Limb (tissue), 2 donors: Measurements from ENCODE around the gene SAMD7.

Source experiments
- DNase-seq, 2 donors: peaks; one replicate each; pipeline ENCODE4 v3.0.0-alpha.2; 2016; ENCODE audit errors: extremely low spot score in 2 of 2

SAMD7 gene

DNA sequence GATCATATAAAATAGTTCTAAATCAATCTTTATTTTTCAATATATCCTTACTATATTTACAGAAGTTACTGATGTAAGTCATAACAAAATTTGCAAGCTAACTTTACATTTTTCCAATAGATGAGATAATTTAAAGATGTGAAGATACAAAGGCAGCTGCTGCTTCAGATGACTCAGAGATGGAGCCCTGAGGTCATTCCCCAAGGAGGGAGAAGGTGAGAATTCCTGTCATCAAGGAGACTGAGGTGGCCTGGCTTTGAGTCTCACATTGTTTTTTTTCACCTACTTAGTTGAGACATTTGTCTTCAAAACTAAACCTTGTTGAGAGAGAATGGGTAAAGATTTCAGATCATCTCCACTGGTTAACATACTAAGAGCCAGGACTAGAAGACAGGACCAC is 3.9 kb upstream of the SAMD7 start:
- no peak for DNase-seq

DNA sequence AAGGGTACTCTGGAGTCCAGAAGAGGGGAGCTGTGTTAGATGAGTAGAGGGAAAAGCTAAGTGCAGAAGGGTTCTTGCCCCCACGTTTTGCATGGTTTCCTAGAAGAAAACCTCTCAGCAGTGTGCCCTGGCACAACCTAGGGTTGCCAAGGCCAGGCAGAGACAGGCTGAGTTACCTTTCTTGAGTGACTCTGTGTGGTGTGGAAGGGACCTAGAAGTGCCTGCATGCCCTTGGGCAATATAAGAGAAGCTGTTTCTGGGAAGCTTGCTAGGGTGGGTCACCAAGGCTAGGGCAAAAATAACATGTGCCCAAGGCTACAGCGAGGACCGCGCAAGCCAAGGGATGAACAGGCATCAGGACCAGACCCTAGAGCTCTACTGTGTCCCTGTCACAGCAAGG is 3.4 kb upstream of the SAMD7 start:
- DNase-seq, result no peak

DNA sequence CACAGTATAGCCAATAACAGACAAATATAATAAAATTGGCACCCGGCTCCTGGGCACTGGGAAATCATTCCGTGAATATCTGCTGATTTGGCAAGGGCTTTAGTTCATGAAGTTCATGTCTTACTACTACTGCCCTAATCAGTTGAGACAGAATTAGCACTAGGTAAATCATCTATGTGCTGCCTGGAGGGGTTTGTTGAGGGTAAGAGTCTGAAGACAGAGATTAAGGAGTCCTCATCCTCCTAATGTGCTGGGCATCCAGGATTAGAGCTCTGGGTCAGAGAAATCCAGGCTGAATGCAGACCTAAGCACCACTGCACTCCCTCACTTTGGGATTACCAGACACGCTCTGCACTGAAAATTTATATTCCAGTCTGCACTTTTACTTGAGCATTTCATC is 2.0 kb downstream of the SAMD7 start:
- no peak for DNase-seq

DNA sequence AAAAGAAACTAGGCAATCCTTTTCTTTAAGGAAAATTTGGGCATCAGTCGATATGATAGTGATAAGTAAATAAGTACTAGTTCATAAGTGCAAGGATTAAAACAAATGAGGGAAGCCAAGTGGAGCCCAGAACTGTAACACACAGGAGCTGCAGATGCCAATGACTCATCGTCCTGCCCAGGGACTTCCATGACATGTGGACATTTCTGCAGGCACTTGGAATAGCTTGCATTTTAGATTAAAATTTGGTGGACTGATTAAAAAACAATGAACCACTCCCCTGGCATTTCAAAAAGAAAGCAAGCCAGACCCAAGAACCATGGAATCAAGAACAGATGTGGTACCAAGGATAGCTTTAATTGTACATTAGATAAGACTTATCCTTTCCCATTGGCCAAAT is 2.9 kb downstream of the SAMD7 start:
- DNase-seq, result no peak

DNA sequence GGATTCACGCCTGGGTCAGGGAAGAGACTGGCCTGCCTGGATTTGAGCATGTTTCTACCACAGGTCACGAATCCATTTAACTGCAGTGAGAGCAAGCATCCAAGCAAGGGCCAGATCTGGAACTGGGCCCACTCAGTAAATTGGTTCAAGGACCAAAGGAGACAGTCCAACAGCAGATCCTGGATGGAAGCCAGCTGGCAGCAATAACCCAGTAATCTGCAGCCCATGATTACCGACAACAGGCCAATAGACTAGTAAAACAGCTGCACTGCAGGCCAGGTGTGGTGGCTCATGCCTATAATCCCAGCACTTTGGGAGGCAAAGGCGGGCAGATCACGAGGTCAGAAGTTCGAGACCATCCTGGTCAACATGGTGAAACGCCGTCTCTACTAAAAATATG is 11.8 kb downstream of the SAMD7 start:
- peak; percentile 4 to 37 for DNase-seq

DNA sequence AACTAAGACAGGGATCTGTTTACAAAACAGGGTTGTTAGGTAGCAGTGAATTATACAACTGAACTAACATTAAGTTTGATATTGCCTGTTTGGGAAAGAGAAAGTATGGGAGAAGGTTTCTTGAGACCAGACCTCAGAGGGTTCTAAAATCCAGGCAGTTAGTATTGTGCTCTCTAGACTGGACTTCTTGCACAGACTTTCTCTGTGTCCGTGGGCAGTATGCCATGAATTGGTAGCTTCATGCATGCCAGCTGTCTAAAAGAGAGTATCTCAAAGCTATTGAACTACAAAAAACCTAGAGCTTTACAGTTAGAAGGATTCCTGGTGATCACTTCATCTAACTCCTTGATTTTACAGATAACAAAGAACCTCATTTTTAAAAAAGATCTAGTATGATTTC is 12.5 kb downstream of the SAMD7 start:
- no peak for DNase-seq

DNA sequence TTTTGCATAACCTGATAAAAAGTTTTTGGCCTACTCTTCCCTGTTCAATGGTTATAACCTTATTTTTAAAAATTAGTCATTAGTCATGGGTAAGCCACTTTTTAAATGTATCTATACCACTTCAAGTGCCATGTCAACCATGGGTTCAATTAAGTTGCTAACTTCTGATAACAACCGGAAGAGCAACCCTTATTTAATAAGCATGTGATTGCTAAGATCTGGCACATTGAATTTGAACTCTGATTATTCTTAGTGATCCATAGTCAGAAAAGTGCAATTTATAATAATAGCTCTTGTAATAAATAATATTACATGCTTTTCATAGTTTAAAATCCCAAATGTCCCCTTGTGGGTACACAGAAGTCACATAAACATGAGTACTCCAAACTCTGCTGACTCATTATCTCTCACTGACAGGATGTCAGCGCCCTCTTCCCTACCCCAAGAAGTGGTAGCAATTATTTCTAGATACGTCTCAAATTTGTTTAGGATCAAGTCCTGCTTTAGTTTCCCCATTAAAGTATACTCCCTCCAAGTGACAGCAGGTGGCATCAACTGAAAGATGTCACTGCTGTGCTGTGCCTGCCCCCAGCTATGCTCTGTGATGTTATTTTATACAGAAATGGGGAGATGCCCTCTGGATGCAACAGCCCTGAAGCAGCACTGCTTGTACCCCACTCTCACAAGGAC is 18.6 kb downstream of the SAMD7 start:
- DNase-seq, result no peak

DNA sequence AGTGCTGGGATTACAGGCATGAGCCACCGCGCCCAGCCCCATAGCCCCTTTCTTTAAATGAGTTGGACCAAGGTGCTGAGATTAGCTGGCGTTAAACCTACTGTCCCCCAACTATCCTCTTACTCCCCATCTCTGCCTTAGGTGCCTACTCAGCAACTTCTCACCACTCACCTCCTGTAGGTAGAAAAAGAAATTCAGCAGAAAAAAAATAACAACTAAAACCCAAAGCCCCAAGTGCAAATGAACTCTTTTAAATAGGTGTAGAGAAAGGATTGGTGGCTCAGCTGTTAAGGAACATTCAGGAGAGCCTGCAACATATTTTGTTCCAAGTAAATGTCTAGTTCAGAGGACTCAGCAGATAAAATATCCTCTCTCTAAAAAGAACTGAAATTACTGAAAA is 19.5 kb downstream of the SAMD7 start:
- DNase-seq, result no peak

DNA sequence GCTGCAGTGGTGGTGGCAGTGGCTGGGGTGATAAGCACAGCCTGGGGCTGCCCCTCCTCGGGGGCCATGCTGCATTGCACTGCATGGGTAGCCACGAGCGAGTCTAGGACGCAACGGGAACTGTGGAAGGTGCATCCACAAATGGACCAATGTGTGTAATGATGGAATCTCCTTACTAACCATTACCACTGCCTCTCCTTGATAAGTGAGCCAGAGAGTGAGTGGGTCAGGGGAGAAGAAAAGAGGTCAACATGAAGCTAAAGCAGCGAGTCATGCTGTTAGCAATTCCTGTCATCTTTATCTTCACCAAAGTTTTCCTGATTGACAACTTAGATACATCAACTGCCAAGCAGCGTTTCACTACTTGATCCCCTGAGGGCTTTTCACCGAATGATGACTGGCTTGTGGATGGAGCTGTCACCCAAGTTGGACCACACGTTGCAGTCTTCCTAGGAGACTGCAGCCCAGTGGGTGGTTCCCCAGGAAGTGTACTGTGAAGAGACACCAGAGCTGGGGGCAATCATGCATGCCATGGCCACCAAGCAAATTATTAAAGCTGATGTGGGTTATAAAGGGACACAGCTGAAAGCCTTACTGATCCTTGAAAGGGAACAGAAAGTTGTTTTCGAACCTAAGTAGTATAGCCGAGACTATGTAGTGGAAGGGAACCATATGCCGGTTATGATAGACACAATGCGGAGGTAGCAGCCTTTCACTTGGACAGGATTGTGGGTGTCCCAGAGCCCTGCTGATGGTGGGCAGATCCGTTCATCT is 20.6 kb downstream of the SAMD7 start:
- DNase-seq, result no peak

DNA sequence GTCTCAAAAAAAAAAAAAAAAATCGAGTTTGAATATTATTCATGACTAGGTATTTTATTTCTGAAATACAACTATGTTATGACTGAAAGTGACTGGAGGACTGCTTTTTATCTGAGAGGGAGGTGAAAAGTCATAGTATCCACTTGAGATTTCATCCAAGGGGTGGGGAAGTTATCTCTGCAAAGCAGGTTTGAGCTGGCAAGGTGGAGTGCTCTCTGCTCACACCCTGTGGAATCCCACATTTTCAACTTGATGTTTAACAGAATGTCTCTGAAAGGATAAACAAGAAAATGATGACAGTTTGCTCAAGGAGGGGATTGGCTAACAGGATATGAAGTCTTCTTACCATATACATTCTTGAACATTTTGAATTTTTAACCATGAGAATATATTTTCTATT is 27.9 kb downstream of the SAMD7 start:
- DNase-seq, result no peak

DNA sequence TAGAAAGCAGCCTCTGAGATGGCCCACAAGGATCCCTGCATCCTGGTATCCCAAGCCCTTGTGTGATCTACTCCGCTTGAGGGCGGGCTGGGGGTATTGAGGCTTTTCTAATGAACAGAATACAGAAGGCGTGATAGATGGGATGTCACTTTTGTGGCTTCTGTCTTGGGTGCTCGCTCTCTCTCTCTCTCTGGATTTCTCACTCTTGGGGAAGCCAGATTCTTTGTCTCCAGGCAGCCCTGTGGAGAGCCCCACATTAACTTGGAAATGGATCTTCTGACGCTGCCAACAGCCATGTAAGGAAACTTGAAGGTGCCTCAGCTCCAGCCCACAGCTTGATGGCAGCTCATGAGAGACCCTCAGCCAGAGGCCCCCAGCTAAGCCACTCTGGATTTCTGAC is 28.4 kb downstream of the SAMD7 start:
- no peak for DNase-seq

DNA sequence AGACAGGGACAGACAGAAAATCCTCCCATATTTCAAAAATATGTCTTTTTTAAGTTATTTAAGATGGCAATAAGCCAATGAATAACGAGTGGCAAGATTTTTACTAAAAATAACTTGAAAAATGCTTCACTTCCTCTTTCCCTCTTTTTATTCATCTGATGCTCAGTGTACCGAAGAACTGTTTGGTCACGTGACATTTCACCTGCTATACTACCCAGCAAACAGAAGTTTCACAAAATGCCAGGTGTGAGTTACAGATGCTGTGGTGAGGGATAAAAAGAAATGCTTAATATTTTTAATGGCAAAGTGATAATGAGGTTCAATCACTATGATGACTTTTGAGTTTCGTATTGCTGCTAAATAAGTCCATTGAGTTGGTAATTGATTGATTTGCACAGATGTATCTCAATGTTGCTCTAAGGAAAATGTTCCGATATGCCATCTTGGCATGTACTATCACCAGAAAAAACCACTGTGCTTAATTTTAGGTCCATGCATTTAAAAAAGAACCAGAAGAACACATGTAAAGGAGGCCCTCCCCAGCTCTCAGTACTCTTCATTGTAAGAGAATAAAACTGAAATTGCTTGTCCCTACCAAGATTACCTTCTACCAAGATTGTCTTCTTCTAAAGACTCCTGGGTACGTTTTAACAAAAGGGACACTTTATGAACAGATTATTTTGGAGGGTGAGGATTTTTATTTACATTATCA is 29.3 kb downstream of the SAMD7 start:
- DNase-seq, result no peak

DNA sequence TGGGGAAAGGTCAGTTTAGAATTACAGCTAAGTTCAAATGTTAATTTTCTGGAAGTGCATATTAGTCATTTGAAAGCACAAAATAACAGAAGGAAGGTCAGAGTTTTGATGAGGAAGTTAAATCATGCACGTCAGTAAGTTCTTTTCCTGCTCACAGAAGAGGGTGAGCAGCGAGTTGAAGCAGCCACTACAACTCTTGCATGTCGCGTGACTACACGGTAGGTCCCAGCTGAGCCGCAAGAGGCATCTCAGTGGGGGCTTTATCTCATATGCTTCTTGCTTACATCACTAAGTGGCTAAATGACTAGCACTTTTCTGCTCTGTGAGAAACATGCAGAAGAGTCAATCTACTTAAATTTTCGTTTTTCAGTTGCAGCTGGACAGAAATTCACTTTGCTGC is 33.9 kb downstream of the SAMD7 start:
- no peak for DNase-seq

DNA sequence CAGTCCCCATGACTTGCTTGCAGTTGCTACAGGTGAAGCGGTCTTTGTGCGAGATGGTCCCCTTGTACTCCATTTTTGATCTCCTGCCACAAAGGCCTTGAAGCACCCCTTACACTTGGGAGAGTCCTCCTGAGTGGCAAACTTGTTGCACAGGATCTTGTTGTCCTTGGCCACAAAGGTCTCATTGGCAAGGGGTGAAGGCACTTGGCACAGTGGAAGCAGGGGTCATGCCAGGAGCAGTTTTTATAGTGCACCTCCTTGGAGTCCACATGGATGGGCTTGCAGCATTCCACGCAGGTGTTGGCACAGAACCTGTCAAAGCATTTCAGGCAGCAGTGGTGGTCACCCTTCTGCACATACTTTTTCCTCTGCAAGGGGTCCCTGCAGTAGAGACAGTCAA is 35.0 kb downstream of the SAMD7 start:
- no peak for DNase-seq

DNA sequence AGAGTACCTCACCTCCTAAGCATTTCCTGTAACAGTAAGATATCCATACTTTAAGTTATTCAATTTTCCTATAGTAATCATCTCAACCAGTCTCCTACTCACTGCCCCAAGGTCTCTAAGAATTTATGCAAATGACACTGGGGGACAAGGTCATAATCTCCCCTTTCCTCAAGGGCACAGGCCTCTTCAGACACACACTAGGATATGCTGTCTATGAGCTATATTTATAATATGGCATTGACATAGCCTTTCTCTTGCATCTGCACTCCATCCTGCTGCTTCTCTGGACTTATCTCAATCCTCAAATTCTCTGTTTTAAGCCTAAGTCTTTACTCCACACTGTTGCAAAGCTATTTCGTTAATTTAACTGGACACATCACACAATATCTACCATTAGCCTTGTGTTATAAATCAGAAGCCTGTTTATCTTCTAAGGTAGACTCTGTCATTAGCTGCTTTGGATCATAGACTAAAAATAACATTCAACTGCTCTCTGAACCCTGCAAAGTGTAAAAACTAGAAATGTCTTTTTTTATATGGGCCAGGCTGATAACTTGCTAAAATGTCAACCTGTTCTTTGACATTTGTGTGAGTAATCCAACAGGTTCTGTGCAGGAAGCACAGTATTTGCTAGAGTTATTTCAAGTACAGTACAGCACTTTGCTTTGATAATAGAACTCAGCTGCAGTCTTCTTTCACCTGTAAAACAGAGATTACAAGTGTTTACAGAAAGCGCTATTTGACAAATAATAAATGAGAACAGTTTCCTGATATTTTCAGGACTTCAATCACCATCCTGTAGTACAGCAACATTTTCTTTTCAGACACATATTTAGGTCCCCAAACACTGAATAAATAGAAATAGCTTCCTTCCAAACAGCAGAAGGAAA is 37.4 kb downstream of the SAMD7 start:
- no peak for DNase-seq

DNA sequence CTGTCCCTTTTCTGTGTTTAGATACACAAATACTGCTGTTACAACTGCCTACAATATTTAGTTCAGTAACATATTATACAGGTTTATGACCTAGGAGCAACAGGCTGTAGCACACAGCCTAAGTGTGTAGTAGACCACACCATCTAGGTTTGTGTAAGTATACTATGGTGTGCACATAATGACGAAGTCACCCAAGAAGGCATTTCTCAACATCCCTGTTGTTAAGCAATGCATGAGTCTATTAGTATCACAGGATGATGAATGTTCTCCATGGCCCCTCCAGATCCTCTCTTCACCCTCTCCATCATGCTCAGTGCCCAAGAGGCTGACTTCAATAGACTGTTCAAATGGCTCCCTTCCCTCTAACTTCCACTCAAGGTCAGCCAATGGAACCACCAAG is 40.7 kb downstream of the SAMD7 start:
- DNase-seq, result no peak

DNA sequence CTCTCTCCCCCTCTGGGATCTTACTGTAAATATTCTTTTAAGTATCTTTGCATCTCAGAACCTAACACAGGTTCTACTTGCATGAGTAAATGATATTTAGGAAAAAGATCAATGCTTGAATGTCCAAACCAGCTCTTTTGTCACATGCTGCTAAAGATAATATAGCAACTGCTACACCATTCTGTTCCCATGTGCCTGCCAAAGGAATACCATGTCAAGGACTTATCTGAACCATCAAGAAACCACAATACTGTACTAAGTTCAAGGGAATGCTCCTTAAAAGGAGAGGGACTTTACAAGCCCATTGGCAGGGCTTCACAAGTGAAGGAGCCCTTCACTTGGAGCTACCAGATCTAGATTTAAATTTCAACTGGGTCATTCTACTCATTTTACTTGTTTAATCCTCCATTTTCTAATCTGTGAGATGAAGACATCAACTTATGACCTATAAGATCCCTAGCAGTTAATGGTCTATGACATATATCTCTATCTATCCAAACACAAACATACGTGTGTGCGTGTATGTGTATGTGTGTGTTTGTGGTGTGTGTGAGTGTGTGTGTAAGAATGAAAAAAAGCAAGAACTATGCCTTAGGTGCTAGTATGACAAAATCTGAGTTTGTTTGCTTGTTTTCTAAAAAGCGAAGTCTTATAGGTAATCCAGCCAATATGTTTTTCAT is 42.2 kb downstream of the SAMD7 start:
- no peak for DNase-seq

DNA sequence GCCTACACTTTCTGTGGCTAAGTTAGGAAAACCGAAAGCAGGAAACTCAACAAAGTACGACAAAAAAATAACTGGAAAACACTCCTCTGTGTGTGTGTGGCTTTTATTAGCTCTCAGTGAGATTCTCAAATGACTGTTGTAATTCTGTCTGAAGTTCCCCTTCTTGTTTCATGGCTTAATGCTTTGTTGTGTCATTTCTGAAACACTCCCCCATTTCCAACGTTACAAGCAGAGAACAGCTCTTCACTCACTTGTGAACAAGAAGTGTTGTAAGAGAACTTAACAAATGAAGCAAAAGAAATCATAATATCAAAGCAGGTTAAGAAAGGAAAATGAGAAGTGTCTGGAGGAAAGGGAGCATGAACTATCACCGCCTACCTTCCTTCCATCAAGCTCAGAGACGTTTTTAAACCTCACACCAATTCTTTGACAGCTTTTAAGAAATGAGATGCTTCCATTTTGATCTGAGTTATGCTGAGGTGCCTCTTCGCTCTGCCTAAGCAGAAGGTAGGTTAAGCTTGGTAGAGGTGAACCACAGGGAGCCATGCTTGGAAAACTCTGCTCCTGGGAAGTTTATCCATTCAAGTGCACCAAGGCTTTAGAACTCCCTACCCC is 42.9 kb downstream of the SAMD7 start:
- DNase-seq, result no peak

DNA sequence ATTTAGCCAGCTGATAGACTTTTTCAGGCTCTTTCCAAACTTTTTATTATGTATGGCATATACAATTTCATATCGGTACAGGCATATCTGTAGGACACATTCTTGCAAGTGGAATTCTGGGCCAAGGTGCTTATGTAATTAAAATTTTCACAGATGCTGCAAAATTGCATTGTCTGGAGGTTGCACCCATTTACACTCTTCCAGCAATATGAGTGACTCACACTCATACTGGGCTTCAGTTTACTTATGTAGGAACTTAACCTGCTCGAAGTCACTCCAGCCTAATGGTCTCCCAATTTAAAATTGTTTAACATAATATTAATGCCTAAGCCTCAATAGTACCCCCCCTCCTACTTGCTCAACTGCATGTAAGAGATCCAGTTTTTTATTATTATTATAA is 44.0 kb downstream of the SAMD7 start:
- no peak for DNase-seq

DNA sequence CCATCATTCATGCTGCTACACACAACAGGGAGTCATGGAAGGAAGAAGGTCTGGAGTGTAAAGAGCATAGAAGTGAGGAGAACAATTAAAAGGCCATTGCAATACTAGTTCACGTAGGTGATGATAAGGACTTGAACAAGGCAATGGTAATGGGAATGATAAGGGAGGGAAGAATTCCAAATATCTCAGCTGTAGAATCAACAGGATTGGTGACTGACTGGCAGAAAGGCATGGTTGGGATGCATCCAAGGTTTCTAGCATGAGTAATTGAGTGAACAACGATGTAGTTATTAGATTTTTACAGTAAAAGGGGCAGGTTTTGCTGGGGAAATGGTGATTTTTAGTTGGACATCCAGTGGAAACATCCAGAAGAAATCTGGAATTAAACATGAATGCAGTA is 52.8 kb downstream of the SAMD7 start:
- DNase-seq, result no peak
